Prostate gland (tissue), 2 donors: ENCODE measurements around the gene HMGCS2.

Experiments
- CTCF ChIP-seq, 4 experiments: fragments of 200-600 bp in 2 of 4; fragments of 450-650 bp in 2 of 4; sonication (generic) in 2 of 4; IDR thresholded peaks; 1 replicate in 3 of 4; 2 replicates in 1 of 4; pipeline ENCODE4 v1.5.1; 2016 to 2019; ENCODE audit warnings: antibody characterized with exemption in 4 of 4, mild to moderate bottlenecking in 2 of 4, moderate library complexity in 2 of 4
- POLR2A ChIP-seq: fragments of 450-650 bp; IDR thresholded peaks from one replicate; pipeline ENCODE4 v1.6.1; 2016; ENCODE audit warnings: antibody characterized with exemption, mild to moderate bottlenecking
- POLR2AphosphoS5 ChIP-seq: sonication (generic); formaldehyde crosslinking; IDR thresholded peaks from one replicate; pipeline ENCODE4 v1.6.1; 2017; ENCODE audit warnings: antibody characterized with exemption

GRCh38 chr1:119794230-119794875 is 25.6 kb upstream of the HMGCS2 start:
- no peak for TF ChIP-seq CTCF (IDR thresholded peaks at IDR 0.05)
- no peak for TF ChIP-seq POLR2A
- no peak for TF ChIP-seq POLR2AphosphoS5
